ENCODE data around the gene EPHB2. TPM values are rescaled to one million over a fixed set of nuclear protein-coding genes. Genes with fewer than 3 reads are reported as not detected.

Gene EPHB2
- total and polyA plus RNA-seq, 2 of the 8 experiments (the other 6 are each of a cell fraction or from before 2014, with no cell fraction given), result 15.8 to 17.2 TPM

DNA sequence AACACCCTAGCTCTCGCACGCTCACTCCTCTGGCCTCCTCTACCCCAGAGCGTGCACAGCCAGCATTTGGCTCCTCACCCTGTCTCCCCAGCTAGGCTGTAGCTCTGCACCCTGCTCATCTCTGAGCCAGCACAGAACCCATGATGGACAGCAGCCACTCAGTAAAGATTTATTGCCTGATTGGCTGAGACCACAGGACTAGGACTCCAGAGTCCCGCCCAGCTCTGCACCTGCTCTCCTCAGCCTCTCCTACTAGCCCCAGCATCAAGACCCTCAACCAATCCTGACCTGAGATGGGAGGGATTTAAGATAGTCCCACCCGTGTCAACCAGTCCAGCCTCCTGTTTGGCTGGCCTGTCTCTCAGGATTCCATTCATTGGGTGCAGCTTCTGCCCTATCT, 48.3 kb upstream of the EPHB2 start:
- Histone ChIP-seq H2BK5ac (ENCODE audit: low read depth, low read length) (no peak overlapping the region), H4K5ac (ENCODE audit: insufficient read length, low read depth, low read length) (no peak overlapping the region), H3K4ac (replicated peaks; ENCODE audit: insufficient read length, low read depth, low read length) (peak overlapping the region; percentile 14), H2BK120ac (replicated peaks; ENCODE audit: low read depth, low read length) (no peak overlapping the region), H3K4me3 (ENCODE audit: extremely low read depth in 1 of 4, insufficient read depth in 2 of 4, low read depth in 3 of 4, low read length in 4 of 4) (no peak overlapping the region), H4K91ac (replicated peaks; ENCODE audit: insufficient read length, low read length) (no peak overlapping the region), H3K23me2 (ENCODE audit: low read depth, low read length) (peaks cover 9% of the 10 kb centered on the region), H2AK5ac (ENCODE audit: low read depth, low read length) (no peak overlapping the region; the same call in 1 of the 2 replicates), H3K23ac (ENCODE audit: insufficient read length) (no peak overlapping the region), H2AFZ (ENCODE audit: low read length) (0 out of 2 replicates have a peak overlapping the region, but pooled peaks have one; percentile 83), H2BK20ac (ENCODE audit: low read length) (0 out of 2 replicates have a peak overlapping the region, but pooled peaks have one; percentile 21), H3K4me2 (ENCODE audit: insufficient read depth in 1 of 2, low read depth in 2 of 2, low read length in 2 of 2) (peak overlapping the region in 1 of 2 experiments; percentile 5; a peak in 1 of 4 replicates), H4K20me1 (replicated peaks in 1 of 2; ENCODE audit: control insufficient read depth in 1 of 2, insufficient read depth in 2 of 2, low read length in 2 of 2) (peaks cover 0 to 7% of the 10 kb centered on the region in 2 experiments), H3K4me1 (replicated peaks in 1 of 4; ENCODE audit: control insufficient read depth in 3 of 4, insufficient read depth in 4 of 4, low read length in 3 of 4) (peaks cover 0 to 1% (median 0%) of the 10 kb centered on the region in 4 experiments; a peak in 1 of 7 replicates), H2BK12ac (ENCODE audit: low read depth, low read length) (no peak overlapping the region), H4K8ac (ENCODE audit: extremely low read depth, insufficient read depth, low read length) (no peak overlapping the region), H3K79me2 (ENCODE audit: control insufficient read depth in 1 of 2, insufficient read depth in 2 of 2, low read length in 2 of 2) (no peaks in the 10 kb centered on the region), H3K27ac (ENCODE audit: low read depth, low read length) (no peak overlapping the region), H3K27me3 (replicated peaks in 1 of 4; ENCODE audit: control insufficient read depth in 3 of 4, extremely low read depth in 1 of 4, insufficient read depth in 3 of 4, low read length in 3 of 4) (no peaks in the 10 kb centered on the region; a peak in 3 of 7 replicates), H3K18ac (ENCODE audit: extremely low read depth, low read length) (no peak overlapping the region), H3K9me3 (ENCODE audit: insufficient read depth in 2 of 2, low read depth in 1 of 2, low read length in 1 of 2) (no peaks in the 10 kb centered on the region), H3K36me3 (ENCODE audit: control insufficient read depth in 2 of 4, insufficient read depth in 4 of 4, low read length in 3 of 4) (no peaks in the 10 kb centered on the region), H3K79me1 (ENCODE audit: low read depth, low read length) (no peaks in the 10 kb centered on the region), H3K9ac (replicated peaks in 1 of 4; ENCODE audit: extremely low read depth in 1 of 4, low read depth in 3 of 4, low read length in 3 of 4) (no peak overlapping the region), H2BK15ac (ENCODE audit: low read length) (0 out of 2 replicates have a peak overlapping the region, but pooled peaks have one; percentile 53), H3K56ac (replicated peaks; ENCODE audit: insufficient read length, low read depth, low read length) (no peak overlapping the region), H3K14ac (ENCODE audit: insufficient read length) (no peak overlapping the region)
- TF ChIP-seq SP2 (IDR thresholded peaks at IDR 0.05; ENCODE audit: low read length) (peak; percentile 71), KDM1A (IDR thresholded peaks at IDR 0.05; ENCODE audit: borderline replicate concordance, low read length) (peak; percentile 51; the same call in 1 of the 2 replicates), TBP (IDR thresholded peaks at IDR 0.05; ENCODE audit: low read depth, low read length) (no peak), CHD2 (IDR thresholded peaks at IDR 0.05; ENCODE audit: low read length) (peak; percentile 78), SP1 (IDR thresholded peaks at IDR 0.05; ENCODE audit: low read depth, low read length) (peak; percentile 95)
- ChIA-PET POLR2A (ENCODE audit: partially characterized antibody) (no interaction called here), CTCF (ENCODE audit: partially characterized antibody) (interaction anchor here (0.5 to 4.0 kb wide), 9 partner anchors 9 to 303 kb away, joined by 3 to 27 read pairs (median 5); partner anchors contain the start of genes C1QB and C1QC)
- FAIRE-seq (peak; percentile 91), DNase-seq (ENCODE audit: low read depth in 1 of 2, low spot score in 2 of 2) (peak in 1 of 2 experiments; percentile 56)
- WGBS, 2 experiments (ENCODE audit: extremely low coverage in 1 of 2, insufficient coverage in 1 of 2, insufficient read length in 1 of 2, insufficient replicate concordance in 2 of 2, low coverage in 1 of 2, low lambda C conversion rate in 2 of 2, missing lambda C conversion rate in 1 of 2), result 78% methylated on average over 5 of the region's 5 CpGs; no CpG with 5 or more reads in 1 of the 2 experiments
